Smooth muscle cell (in vitro differentiated cells): ENCODE data around the gene NDE1. TPM values are rescaled to one million over a fixed set of nuclear protein-coding genes. Genes with fewer than 3 reads are reported as not detected.

Experiments used
- DNase-seq: peaks from one replicate; lab custom pipeline; 2025; ENCODE audit not compliant: unreplicated experiment; lab: John Stamatoyannopoulos, UW
- H2AFZ ChIP-seq: fragments of 200-600 bp; sonication (generic); 2 replicates; pipeline ENCODE4 v1.6.0; 2016; ENCODE audit warnings: antibody characterized with exemption, low read depth, mild to moderate bottlenecking
- H3F3A ChIP-seq: fragments of 200-600 bp; sonication (generic); 2 replicates; pipeline ENCODE4 v1.6.0; 2017; ENCODE audit warnings: antibody characterized with exemption, low read depth
- H3K27ac ChIP-seq: fragments of 200-600 bp; sonication (generic); 2 replicates; pipeline ENCODE4 v1.5.1; 2016; ENCODE audit warnings: low read depth, mild to moderate bottlenecking
- H3K27me3 ChIP-seq: fragments of 200-600 bp; sonication (generic); 2 replicates; pipeline ENCODE4 v1.6.1; 2016; ENCODE audit warnings: low read depth, mild to moderate bottlenecking
- H3K36me3 ChIP-seq: fragments of 200-600 bp; sonication (generic); 2 replicates; pipeline ENCODE4 v1.5.1; 2016; ENCODE audit warnings: low read depth
- H3K4me1 ChIP-seq: fragments of 200-600 bp; sonication (generic); 2 replicates; pipeline ENCODE4 v1.5.1; 2016; ENCODE audit warnings: low read depth
- H3K4me2 ChIP-seq: fragments of 200-600 bp; sonication (generic); 2 replicates; pipeline ENCODE4 v1.6.0; 2016; ENCODE audit warnings: mild to moderate bottlenecking
- H3K4me3 ChIP-seq: fragments of 200-600 bp; sonication (generic); 2 replicates; pipeline ENCODE4 v1.5.1; 2016; ENCODE audit warnings: mild to moderate bottlenecking
- H3K79me2 ChIP-seq: fragments of 200-600 bp; sonication (generic); 2 replicates; pipeline ENCODE4 v1.6.0; 2016; ENCODE audit warnings: low read depth, mild to moderate bottlenecking
- H3K9ac ChIP-seq: fragments of 200-600 bp; sonication (generic); 2 replicates; pipeline ENCODE4 v1.6.0; 2016; ENCODE audit warnings: low read depth
- H3K9me3 ChIP-seq: fragments of 200-600 bp; sonication (generic); replicated peaks from 2 replicates; pipeline ENCODE4 v1.5.1; 2016; ENCODE audit warnings: low read depth
- H4K20me1 ChIP-seq: fragments of 200-600 bp; sonication (generic); 2 replicates; pipeline ENCODE4 v1.6.0; 2016; ENCODE audit warnings: low read depth
- CTCF ChIP-seq: fragments of 200-600 bp; sonication (generic); IDR thresholded peaks from 2 replicates; pipeline ENCODE4 v1.5.1; 2017; ENCODE audit warnings: borderline replicate concordance, mild to moderate bottlenecking, antibody characterized with exemption; ENCODE audit not compliant: insufficient read depth, poor library complexity, severe bottlenecking
- WGBS: methylation state at CpG from one replicate; pipeline ENCODE4 v1.1.7; 2016; ENCODE audit warnings: low lambda C conversion rate; 5-methylcytosine and 5-hydroxymethylcytosine counted together
- polyA plus RNA-seq: library from polyadenylated mRNA; unstranded; fragments of >200 nt; fragmentation: Nextera tagmentation; extraction: Ambion mirVana; gene quantifications from 2 replicates; pipeline ENCODE4 v1.2.1, GENCODE V29; 2016
- total RNA-seq: library from RNA; depleted of rRNA; stranded (reverse); fragments of >200 nt; gene quantifications from 2 replicates; pipeline ENCODE4 v1.2.3, GENCODE V29; 2014

The NDE1 gene
- total and polyA plus RNA-seq, 2 experiments from 2014 or later: 12.2 to 17.9 TPM

- Histone ChIP-seq H3K27ac (no peak overlapping the region), H4K20me1 (no peaks in the 10 kb centered on the region), H3K36me3 (no peaks in the 10 kb centered on the region), H3K4me3 (no peak overlapping the region), H3K9me3 (no peaks in the 10 kb centered on the region), H3F3A (no peaks in the 10 kb centered on the region), H2AFZ (no peak overlapping the region), H3K4me1 (no peaks in the 10 kb centered on the region), H3K4me2 (no peak overlapping the region), H3K9ac (no peak overlapping the region), H3K27me3 (peaks cover 49% of the 10 kb centered on the region), H3K79me2 (no peaks in the 10 kb centered on the region)
- WGBS: 100% methylated on average over 4 of the region's 4 CpGs
- TF ChIP-seq CTCF: no peak
- no peak for DNase-seq
Measured at GRCh38 chr16:15768201-15768600, 118.2 kb downstream of the NDE1 start.

DNA sequence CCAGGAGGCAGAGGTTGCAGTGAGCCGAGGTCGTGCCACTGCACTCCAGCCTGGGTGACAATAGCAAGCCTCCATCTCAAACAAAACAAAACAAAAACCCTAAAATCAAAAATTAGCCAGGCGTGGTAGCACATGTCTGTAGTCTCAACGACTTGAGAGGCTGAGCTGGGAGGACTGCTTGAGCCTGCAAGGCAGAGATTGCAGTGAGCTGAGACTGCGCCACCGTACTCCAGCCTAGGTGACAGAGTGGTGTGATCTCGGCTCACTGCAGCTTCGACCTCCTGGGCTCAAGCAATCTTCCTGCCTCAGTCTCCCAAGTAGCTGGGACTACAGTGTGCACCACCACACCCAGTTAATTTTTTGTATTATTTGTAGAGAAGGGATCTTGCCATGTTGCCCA is 119.2 kb downstream of the NDE1 start:
- no peak overlapping the region for H3K9ac ChIP-seq
- no peaks in the 10 kb centered on the region for H3K4me1 ChIP-seq
- H3K4me3 ChIP-seq: no peak overlapping the region
- H2AFZ ChIP-seq: no peak overlapping the region
- DNase-seq: no peak
- no peaks in the 10 kb centered on the region for H3K79me2 ChIP-seq
- H3K4me2 ChIP-seq: no peak overlapping the region
- WGBS: 90% methylated on average over 8 of the region's 8 CpGs
- H3K27ac ChIP-seq: no peak overlapping the region
- no peaks in the 10 kb centered on the region for H4K20me1 ChIP-seq
- H3K9me3 ChIP-seq: no peaks in the 10 kb centered on the region
- no peaks in the 10 kb centered on the region for H3K36me3 ChIP-seq
- no peak for TF ChIP-seq CTCF
- H3K27me3 ChIP-seq: peaks cover 51% of the 10 kb centered on the region
- H3F3A ChIP-seq: no peaks in the 10 kb centered on the region

DNA sequence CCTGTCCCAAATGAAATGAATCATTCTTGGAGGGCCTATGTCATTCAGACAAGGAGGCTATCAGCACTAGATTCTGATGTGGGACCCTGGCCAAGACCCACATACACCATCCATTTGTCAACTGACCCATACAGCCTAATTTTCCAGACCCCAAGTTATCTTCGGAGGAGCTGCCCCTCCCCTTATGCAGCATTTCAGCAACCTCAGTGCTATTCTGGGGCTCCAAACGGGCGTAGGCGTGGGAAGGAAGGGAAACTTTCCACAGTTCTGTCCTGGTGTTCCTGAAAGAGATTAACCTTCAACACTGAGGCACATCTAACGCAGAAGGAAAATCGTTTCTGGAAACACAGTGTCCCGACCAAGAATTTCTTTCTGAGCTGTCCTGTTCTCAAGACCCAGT is 120.1 kb downstream of the NDE1 start:
- TF ChIP-seq CTCF: no peak
- Histone ChIP-seq H3K27ac (no peak overlapping the region), H3K9ac (no peak overlapping the region), H3K36me3 (no peaks in the 10 kb centered on the region), H4K20me1 (no peaks in the 10 kb centered on the region), H3K4me1 (no peaks in the 10 kb centered on the region), H2AFZ (no peak overlapping the region), H3K27me3 (peaks cover 53% of the 10 kb centered on the region), H3K4me3 (no peak overlapping the region), H3K4me2 (no peak overlapping the region), H3K9me3 (no peaks in the 10 kb centered on the region), H3K79me2 (no peaks in the 10 kb centered on the region), H3F3A (no peaks in the 10 kb centered on the region)
- WGBS: 66% methylated on average over 7 of the region's 7 CpGs
- no peak for DNase-seq

GRCh38 chr16:15770512-15770911 is 120.5 kb downstream of the NDE1 start:
- no peak overlapping the region for H3K27ac ChIP-seq
- H3K27me3 ChIP-seq: peaks cover 53% of the 10 kb centered on the region
- no peaks in the 10 kb centered on the region for H3K4me1 ChIP-seq
- H3K4me3 ChIP-seq: no peak overlapping the region
- no peaks in the 10 kb centered on the region for H4K20me1 ChIP-seq
- TF ChIP-seq CTCF: no peak
- H3K4me2 ChIP-seq: no peak overlapping the region
- no peak for DNase-seq
- no peak overlapping the region for H2AFZ ChIP-seq
- 88% methylated on average over 3 of the region's 3 CpGs for WGBS
- no peaks in the 10 kb centered on the region for H3K79me2 ChIP-seq
- no peaks in the 10 kb centered on the region for H3K9me3 ChIP-seq
- H3K36me3 ChIP-seq: no peaks in the 10 kb centered on the region
- H3F3A ChIP-seq: no peaks in the 10 kb centered on the region
- no peak overlapping the region for H3K9ac ChIP-seq
